ENCODE measurements around the gene DCUN1D2.

DCUN1D2 gene

DNA sequence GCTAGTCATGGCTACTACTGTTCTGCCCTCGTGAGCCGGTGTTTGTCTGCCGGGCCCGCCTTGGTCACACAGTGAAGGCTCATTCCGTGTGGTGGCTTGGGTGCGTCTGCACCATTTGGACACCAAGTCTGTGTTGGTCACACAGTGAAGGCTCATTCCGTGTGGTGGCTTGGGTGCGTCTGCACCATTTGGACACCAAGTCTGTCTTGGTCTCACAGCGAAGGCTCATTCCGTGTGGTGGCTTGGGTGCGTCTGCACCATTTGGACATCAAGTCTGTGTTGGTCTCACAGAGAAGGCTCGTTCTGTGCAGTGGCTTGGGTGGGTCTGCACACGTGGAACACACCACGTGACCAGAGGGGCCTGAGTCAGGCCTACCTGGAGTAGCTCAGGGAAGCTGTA lies 29.0 kb upstream of the DCUN1D2 start:
- no peak for DNase-seq (ENCODE audit: low read depth in 2 of 2)

DNA sequence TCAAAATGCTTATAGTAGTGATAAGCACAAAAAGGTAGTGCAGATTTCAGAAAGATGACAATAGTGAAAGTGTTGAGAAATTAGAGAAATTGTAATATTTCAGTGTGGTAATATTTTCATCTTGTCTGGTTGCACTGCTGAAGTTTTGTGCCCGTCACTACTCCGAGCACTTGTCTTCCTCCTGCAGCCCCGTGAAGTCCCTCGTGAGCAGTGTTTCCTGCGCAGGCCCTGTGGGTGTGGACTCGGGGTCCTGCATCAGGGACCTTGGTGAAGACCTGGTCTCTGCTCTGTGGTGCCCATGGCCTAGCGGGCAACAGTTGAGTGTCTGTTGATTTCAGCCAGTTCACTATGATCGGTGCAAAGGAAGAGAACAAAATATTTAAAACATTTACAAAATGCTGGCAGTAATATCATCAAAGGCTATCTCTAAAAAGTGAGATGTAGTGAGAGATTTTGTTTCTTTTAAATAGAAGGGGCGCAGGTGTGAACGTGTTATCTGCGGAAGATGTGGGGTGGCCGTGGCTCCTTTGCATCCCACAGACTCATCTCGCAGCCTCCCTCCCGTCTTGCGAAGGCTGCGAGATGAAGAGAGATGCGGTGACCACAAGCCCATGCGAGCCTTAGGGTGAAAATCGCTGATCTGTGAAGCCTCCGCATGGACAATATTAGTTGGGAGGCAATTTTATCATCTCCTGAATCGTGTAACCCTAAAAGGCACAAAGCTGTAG lies 27.7 kb upstream of the DCUN1D2 start:
- no peak for DNase-seq (ENCODE audit: low read depth in 2 of 2)

DNA sequence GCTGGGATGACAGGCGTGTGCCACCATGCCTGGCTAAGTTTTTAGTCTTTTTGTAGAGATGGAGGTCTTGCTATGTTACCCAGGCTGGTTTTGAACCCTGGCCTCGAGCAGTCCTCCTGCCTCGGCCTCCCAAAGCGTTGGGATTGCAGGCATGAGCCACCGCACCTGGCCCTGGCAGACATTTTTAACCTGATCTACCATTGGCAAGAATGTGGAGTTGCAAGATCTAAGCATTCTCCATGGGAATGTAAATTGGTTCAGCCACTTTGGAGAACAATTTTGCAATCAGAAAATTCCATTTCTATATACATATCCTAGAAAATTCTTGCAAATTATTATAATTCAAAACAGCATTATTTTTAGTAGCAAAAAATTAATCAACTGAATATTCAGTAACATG lies 24.3 kb upstream of the DCUN1D2 start:
- DNase-seq (ENCODE audit: low read depth in 2 of 2) = no peak

DNA sequence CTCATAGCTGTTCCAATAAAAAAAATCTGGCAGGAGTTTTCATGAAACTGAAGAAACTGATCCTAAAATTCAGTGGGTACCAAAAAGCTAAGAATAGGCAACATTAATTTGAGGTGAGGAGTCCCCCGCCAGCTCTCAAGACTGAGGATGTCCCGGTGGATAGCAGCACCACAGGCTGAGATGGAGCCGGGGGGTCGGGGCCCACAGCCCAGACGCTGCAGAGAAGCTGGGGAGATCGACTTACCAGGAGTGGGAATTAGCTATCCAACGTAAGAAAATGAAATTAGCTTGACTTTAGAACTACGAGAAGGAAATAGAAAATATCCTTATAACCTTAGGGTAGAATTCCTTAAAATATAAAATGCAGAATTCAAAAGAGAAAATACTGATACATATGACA lies 23.2 kb upstream of the DCUN1D2 start:
- no peak for DNase-seq (ENCODE audit: low read depth in 2 of 2)

DNA sequence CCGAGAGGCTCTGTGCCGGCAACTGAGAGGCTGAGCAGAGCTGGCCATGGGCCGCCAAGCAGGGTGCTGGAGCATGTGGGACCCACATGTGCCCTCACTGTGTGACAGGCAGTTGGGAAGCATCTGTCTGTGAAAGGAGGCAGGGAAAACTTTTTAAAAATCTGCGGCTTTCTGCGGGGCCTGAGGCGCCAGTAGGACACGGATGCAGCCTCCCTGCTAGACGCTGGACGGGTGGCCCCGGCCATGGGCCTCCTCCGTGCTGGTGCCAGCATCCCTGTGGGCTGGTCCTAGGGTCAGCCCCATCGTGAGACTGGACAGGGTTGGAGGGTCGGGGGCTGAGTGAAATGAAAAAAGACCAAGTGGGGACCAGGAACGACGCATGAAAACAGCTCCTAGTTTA lies 20.9 kb upstream of the DCUN1D2 start:
- DNase-seq (ENCODE audit: low read depth in 2 of 2) = no peak

DNA sequence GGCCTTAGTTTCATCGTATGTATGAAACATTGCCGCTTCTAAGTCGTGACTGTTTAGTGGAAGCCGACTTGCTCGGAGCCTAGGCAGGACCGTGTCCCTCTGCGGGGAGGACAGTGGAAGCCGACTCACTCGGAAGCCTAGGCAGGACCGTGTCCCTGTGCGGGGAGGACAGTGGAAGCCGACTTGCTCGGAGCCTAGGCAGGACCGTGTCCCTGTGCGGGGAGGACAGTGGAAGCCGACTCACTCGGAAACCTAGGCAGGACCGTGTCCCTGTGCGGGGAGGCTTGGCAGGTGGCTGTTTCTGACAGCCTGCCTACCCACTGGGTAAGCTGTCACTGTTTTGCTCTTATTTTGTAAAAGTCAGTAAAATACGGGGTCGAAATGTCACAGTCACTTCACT lies 20.4 kb upstream of the DCUN1D2 start:
- DNase-seq (ENCODE audit: low read depth in 2 of 2) = no peak

DNA sequence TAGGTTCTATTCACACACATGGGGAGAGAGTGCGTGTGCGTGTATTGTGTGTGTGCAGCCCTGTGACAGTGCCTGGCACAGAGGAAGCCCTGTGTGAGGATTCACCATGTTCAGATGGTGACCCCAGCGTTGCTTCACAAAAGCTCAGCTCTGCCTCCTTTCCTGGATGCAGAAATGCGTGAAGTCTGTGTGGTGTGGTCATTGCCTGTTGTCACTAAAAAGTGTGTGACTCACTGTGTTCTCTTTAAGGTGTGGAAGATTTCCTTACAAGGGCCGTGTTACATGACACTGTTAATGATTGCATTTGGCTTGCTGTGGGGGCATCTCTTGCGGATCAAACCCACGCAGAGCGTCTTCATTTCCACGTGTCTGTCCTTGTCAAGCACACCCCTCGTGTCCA lies 19.5 kb upstream of the DCUN1D2 start:
- DNase-seq (ENCODE audit: low read depth in 2 of 2) = no peak

DNA sequence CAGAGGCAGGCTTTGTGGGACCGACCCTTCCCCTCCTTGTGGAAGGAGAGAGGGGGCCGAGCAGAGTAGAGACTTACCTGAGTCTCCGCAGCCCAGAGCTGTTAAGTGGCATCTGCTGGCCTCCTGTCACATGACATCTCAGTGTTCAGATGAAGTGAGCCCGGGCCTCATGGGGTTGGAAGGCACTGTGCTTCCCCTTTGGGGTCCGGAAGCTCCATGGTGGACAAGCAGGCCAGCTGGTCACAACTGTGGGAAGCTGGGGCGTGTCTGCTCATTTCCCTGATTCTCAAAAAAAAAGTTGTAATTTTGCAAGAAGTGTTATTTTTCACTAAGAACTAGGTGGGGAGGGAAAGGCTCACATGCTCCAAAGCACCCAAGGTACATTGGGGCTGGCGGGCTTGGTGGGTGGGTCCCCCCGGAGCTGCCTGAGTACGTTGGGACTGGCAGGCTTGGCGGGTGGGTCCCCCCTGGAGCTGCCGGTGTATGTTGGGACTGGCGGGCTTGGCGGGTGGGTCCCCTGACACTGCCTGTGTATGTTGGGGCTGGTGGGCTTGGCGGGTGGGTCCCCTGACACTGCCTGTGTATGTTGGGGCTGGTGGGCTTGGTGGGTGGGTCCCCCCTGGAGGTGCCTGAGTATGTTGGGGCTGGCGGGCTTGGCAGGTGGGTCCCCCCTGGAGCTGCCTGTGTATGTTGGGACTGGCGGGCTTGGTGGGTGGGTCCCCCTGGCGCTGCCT lies 18.2 kb upstream of the DCUN1D2 start:
- no peak for DNase-seq (ENCODE audit: low read depth in 2 of 2)

DNA sequence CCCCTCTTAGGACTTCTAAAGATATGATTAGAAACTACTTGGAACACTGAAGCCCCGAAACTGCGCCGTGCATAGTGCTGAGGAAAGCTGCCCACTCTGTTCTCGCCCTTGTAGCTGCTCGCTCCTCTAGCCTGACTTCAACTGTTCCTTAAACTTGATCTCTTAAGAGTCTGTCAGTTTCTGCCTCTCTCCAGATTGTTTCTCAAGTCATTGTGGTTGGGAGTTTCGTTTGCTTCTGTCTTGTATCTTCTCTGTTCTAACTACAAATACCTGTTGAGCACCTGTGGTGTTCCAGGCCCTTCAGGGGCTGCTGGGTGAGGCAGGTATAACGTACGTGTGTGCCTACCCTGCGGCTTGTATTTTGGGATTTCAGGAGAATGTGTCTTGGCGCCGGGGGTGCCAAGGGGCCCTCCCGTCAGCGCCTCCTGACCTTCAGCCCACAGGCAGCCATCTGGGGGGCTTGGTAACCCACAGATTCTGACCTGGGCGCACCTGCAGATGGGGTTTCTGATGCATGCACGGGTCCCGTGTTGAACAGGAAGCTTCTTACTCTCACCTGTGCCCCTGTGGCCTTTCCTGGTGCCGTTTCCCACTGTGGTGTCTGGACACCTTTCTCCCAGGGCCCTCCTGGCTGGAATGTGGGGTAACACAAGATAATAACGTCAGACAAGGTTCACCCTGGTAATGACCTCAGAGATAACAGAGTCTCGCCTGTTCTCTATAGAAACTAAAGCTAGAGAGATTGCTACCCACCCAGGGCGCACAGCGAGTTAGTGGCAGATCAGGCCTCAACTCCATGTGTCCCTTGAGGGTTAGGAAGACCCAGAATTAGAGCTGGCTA lies 17.2 kb upstream of the DCUN1D2 start:
- DNase-seq (ENCODE audit: low read depth in 2 of 2) = no peak

DNA sequence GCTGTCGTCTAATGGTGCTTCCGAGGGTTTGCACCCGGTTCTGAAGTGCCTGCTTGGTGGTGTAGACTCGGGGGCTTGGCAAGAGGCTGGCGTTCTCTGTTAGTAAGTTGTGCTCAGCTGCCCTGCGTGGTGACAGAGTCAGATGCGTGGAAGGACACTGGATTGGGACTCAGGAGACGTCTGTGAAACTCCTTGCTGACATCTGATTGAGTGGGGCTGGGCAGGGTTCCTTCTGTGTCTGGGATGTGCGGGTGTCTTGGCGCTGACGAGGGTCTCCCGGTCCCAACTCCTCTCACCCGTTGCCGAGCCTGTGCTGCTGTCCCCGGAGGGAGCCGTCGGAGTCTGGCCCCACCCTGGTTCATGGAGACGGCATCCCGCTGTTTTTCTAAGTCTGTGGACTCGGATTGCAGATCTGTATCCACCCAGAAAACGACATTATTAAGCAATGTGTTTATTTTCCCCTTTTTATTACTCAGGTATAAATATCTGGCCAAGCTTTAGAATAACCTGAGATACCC lies 16.4 kb upstream of the DCUN1D2 start:
- no peak for DNase-seq (ENCODE audit: low read depth in 2 of 2)

DNA sequence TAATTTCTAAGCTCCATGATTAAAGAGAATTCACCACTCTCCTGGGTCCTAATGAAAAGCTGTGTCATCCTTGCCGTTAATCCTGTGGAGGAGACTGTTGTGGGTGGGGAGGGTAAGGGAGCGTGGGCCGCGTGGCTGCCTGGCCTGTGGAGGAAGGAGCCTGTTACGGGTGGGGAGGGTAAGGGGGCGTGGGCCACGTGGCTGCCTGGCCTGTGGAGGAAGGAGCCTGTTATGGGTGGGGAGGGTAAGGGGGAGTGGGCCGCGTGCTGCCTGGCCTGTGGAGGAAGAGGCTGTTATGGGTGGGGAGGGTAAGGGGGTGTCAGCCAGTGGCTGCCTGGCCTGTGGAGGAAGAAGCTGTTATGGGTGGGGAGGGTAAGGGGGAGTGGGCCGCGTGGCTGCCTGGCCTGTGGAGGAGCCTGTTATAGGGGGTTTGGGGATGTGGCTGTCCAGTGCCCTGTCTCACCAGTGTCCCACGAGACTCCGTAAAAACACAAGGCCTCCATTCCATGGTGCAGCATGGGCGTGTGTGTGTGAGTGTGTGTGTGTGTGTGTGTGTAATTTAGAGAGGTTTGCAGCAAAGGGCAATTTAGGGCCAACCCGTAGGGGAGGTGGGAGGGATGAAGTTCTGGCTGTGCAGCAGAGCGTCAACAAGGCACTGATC lies 15.6 kb upstream of the DCUN1D2 start:
- DNase-seq (ENCODE audit: low read depth in 2 of 2) = no peak

DNA sequence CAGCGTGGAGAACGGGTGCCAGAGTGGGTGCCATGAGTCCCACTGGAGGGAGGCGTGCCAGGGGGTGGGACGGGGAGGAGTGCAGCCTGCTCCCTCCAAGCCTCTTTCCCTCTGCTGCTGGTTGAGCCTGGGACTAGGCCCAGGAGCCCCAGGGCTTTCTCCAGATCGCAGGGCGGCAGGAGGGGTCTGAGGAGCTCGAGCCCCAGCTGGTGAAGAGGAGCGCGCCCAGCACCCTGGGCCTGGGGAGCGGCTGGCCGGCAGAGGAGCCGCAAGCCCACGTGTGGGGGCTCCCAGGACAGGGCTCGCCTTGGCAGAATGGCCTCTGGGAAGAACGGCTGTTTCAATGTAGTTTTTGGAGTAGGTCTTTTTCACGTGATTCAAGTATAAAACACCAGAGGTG lies 12.2 kb upstream of the DCUN1D2 start:
- no peak for DNase-seq (ENCODE audit: low read depth in 2 of 2)

DNA sequence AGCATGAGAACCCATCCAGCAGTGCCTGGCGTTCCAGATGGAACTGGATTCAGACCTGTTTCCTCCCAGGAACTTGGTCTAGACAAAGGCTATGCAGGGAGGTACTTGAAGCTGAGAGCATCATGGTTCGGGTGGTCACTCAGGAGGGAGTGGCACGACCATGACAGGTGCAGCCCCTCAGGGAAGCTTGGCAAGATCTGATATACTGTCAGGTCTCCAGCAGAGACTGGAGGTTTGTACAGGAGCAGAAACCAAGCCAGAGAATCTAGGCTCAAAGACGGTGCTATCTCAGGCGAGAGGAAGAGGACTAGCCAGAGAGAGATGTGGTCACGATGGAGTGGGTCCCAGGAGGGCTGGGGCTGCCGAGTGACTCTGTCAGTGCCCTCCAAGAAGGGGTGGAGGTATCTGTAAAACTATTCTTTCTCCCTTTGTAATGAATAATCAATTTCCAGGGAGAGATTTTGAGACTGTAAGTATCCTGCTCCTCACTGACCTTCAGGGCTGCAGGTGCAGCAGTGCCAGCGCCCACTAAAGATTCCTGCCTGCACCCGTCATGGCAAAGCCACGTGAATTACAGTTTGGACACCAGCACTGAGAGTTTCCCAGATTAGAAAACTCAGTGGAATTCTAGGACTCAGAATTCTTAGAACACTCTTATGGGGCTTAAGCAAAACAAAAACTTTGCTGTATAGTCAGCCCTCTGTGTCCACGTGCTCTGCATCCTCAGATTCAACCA lies 10.2 kb upstream of the DCUN1D2 start:
- no peak for DNase-seq (ENCODE audit: low read depth in 2 of 2)

DNA sequence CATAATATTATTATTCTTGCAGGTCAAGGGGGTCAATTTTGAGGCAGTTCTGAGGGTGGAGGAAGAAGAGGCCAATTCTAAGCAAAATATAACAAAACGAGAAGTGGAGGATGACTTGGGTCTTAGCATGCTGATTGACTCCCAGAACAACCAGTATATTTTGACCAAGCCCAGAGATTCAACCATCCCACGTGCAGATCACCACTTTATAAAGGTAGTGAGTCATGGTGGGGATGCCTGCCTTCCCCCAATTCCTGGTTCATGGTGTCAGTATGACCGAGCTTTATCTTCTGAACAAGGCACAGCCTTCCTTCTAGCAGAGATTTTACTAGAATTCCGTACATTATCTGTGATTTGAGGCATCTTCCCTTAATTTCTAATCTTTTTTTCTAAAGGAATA lies 9.4 kb upstream of the DCUN1D2 start:
- DNase-seq (ENCODE audit: low read depth in 2 of 2) = no peak

DNA sequence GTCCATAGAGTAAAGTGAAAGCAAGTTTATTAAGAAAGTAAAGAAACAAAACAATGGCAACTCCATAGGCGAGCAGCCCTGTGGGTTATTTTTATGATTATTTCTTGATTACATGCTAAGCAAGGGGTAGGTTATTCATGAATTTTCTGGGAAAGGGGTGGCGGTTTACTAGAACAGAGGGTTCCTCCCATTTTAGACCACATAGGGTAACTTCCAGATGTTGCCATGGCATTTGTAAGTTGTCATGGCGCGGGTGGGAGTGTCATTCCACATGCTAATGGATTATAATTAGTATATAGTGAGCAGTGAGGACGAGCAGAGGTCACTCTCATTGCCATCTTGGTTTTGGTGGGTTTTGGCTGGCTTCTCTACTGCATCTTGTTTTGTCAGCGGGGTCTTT lies 8.4 kb upstream of the DCUN1D2 start:
- no peak for DNase-seq (ENCODE audit: low read depth in 2 of 2)

DNA sequence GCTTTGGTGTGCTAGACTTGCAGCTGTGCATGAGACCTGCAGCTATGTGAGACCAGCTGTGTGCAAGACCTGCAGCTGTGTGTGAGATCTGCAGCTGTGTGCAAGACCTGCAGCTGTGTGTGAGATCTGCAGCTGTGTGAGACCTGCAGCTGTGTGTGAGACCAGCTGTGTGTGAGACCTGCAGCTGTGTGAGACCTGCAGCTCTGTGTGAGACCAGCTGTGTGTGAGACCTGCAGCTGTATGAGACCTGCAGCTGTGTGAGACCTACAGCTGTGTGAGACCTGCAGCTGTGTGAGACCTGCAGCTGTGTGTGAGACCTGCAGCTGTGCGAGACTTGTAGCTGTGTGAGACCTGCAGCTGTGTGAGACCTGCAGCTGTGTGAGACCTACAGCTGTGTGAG lies 6.7 kb upstream of the DCUN1D2 start:
- DNase-seq (ENCODE audit: low read depth in 2 of 2) = no peak

DNA sequence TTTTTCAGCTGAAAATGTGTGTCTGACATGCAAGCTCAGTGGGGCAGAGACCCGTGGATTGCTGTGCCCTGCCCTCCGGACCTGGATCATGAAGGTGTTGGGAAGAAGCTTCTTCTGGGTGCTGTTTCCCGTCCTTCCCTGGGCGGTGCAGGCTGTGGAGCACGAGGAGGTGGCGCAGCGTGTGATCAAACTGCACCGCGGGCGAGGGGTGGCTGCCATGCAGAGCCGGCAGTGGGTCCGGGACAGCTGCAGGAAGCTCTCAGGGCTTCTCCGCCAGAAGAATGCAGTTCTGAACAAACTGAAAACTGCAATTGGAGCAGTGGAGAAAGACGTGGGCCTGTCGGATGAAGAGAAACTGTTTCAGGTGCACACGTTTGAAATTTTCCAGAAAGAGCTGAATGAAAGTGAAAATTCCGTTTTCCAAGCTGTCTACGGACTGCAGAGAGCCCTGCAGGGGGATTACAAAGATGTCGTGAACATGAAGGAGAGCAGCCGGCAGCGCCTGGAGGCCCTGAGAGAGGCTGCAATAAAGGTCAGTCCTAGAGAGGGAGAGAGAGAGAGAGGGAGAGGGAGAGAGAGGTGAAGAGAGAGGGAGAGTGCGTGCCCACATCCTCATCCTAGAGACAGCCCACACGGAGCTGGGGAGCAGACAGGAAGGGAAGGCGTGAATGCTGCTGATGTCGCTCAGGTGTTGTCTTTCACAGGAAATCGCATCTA lies 5.1 kb upstream of the DCUN1D2 start:
- no peak for DNase-seq (ENCODE audit: low read depth in 2 of 2)

DNA sequence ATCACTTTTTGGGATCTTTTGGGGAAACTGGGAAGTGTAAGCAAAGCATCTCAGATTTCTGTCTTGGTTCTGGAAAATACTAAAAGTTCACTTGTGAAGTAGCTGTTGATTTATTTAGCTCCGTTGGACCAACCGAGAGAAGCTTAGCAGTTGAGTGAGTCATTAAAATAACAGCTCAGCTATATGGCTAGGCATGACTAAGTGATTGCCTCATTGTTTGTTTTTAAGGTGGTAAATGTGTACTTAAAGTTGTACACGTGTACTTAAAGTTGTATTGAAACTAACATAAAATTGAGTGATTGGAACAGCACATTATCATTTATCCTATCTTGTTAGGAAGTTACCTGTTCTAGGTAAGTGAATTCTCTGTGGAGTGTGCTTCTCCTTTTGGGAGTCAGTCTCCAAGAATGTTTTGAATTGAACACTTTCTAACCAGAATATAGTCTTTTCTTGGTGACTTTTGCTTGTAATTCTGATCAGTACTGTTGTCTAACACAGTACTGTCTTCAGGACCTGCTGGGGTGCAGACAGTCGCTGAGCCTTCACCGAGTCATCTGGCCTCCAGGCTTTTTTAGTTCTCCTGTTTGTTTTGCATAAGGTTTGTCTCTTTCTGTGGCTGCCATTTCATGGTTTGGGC lies 2.9 kb upstream of the DCUN1D2 start:
- DNase-seq (ENCODE audit: low read depth in 2 of 2) = no peak

DNA sequence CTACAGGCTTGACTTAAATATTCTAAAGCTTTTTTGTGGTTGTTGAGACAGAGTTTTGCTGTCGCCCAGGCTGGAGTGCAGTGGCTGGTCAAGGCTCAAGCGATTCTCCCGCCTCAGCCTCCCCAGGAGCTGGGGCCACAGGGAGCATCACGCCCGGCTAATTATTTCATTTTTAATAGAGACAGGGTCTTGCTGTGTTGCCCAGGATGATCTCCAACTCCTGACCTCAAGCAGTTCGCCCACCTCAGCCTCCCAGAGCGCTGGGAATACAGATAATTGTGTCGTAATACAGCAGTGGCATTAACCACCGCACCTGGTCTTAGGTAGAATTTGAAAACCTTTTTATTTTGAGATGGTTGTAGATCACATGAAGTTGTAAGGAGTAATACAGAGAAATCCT lies 1.5 kb upstream of the DCUN1D2 start:
- no peak for DNase-seq (ENCODE audit: low read depth in 2 of 2)

DNA sequence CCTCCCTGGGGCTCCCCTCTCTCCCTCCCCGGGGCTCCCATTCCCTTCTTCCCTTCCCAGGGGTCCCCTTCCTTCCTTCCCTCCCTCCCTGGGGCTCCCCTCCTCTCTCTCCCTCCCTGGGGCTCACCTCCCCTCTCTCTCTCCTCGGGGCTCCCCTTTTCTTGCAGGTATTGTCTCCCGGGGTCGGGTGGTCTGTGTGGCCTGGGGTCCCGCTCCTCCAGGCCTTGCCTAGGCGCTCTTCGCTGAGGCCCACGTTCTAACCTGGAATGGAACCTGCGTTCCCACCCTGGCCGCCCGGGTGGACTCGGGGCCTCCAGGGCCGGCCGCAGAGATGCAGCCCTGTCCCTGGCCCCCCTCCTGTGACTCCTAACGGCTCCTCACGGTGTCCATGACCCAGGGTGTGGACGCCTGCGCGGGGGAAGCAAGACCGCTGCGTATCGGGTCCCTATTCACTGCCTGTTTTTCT lies 940 bp upstream of the DCUN1D2 start:
- no peak for DNase-seq (ENCODE audit: low read depth in 2 of 2)
